AG10803 (cell line): Measurements from ENCODE around the gene MARK2.

Source experiments
- DNase-seq: peaks from one replicate; pipeline ENCODE4 v3.0.0; 2010; ENCODE audit warnings: low read depth
- H3K4me3 ChIP-seq: 2 replicates; pipeline ENCODE4 v1.5.1; 2011; ENCODE audit warnings: mild to moderate bottlenecking, low read length, control low read depth
- TF ChIP-seq, protein P1 (sequence below): conservative IDR thresholded peaks from 2 replicates; pipeline ENCODE4 v1.5.1; 2011; ENCODE audit warnings: mild to moderate bottlenecking, low read length, control low read depth, inconsistent platforms

MARK2 gene

DNA sequence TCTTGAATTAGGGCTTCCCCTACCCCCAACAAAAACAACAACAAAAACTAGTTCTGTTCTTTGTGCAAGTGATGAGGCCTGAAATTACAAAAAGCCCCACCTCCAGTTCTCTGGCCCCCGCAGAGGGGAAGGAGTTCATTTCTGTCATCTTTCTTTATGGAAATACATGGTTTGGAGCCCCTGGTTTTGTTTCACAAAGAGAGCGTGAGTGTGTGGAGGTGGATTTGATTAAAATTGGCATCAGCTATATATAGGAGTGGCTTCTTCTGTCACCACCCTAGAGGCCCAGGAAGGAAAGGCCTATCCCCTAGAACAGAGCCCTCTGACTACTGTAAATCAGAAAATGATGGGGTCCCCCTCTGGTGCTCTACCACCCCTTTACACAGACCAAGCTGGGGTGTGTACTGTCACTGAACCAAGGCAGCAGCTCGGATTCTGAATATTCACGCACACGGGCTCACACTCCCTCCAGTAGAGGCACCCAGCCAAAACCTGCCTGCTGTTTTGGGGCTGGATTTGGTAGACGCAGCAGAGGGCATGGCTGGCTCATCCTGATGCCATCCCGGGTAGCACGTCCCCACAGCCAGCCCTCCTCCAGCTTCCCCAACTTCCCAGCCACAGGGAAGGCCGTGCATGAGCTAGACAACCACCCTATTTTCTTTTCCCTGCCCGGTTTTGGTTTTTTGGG lies 58.7 kb downstream of the MARK2 start:
- no peak overlapping the region for H3K4me3 ChIP-seq
- no peak for DNase-seq
- TF ChIP-seq, protein P1, sequence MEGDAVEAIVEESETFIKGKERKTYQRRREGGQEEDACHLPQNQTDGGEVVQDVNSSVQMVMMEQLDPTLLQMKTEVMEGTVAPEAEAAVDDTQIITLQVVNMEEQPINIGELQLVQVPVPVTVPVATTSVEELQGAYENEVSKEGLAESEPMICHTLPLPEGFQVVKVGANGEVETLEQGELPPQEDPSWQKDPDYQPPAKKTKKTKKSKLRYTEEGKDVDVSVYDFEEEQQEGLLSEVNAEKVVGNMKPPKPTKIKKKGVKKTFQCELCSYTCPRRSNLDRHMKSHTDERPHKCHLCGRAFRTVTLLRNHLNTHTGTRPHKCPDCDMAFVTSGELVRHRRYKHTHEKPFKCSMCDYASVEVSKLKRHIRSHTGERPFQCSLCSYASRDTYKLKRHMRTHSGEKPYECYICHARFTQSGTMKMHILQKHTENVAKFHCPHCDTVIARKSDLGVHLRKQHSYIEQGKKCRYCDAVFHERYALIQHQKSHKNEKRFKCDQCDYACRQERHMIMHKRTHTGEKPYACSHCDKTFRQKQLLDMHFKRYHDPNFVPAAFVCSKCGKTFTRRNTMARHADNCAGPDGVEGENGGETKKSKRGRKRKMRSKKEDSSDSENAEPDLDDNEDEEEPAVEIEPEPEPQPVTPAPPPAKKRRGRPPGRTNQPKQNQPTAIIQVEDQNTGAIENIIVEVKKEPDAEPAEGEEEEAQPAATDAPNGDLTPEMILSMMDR = no peak

GRCh38 chr11:63901660-63902059 lies 62.8 kb downstream of the MARK2 start:
- DNase-seq = no peak
- H3K4me3 ChIP-seq = no peak overlapping the region
- TF ChIP-seq, protein P1 = peak; percentile 50

GRCh38 chr11:63903884-63904283 lies 65.0 kb downstream of the MARK2 start:
- H3K4me3 ChIP-seq = no peak overlapping the region
- TF ChIP-seq, protein P1 = no peak
- DNase-seq = no peak

DNA sequence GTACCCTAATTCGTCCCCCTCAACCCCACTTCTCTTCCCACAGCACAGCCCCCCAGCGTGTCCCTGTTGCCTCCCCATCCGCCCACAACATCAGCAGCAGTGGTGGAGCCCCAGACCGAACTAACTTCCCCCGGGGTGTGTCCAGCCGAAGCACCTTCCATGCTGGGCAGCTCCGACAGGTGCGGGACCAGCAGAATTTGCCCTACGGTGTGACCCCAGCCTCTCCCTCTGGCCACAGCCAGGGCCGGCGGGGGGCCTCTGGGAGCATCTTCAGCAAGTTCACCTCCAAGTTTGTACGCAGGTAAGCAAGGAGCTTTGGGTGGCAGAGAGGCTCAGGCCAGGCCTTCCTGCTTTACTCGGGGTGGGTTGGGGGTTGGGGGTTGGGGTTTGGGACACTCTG lies 65.8 kb downstream of the MARK2 start:
- no peak overlapping the region for H3K4me3 ChIP-seq
- TF ChIP-seq, protein P1 = no peak
- DNase-seq = no peak

DNA sequence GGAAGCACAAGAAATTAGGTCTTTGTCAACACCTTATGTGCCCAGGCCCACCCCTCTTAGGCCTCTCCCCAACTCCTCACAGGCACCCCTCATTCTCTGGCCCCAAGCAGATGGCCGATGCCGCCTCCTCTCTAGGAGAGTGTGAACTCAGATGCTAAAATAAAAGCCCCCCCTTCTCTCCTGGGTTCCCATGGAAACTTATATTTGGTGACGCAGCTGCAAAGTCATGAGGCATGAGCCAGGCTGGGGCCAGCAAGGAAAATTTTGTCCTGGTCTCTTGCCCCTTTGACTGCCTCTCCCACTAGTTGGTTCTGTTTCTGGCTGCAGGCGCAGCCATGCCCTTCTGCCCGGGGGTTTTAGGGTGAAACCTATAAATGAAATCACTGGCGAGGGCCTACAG lies 66.3 kb downstream of the MARK2 start:
- DNase-seq = no peak
- no peak overlapping the region for H3K4me3 ChIP-seq
- TF ChIP-seq, protein P1 = no peak

DNA sequence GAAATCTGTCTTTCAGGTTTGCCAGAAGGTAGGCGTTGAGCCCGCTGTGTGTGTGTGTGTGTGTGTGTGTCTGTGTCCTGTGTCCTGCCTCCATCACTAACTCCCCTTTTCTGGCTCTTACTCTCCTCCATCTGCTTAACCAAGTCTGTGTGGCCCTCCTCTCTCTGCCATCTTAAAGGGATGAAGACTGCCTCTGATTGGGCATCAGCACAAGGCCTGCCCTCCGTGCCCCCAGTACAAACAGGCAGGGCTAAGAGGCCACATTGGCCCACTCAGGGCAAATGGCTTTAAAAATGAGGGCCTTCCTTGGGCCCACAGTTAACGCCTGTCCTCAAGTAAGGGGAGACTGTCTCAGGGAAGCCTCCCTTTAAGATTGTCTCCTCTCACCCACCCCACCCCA lies 67.2 kb downstream of the MARK2 start:
- no peak for DNase-seq
- H3K4me3 ChIP-seq = no peak overlapping the region
- TF ChIP-seq, protein P1 = no peak

- no peak overlapping the region for H3K4me3 ChIP-seq
- TF ChIP-seq, protein P1 = peak; percentile 20
- no peak for DNase-seq
Observed at GRCh38 chr11:63906585-63906984, 67.7 kb downstream of the MARK2 start.
